OCI-LY1 (cell line): ENCODE measurements around the gene PARD3B.

Experiments
- H2AFZ ChIP-seq: fragments of 200-600 bp; sonication (generic), shearing (Covaris generic); 2 replicates; pipeline ENCODE4 v1.6.0; 2014; ENCODE audit warnings: antibody characterized with exemption, mild to moderate bottlenecking, low read length
- H3F3A ChIP-seq: fragments of 200-600 bp; sonication (generic), shearing (Covaris generic); 2 replicates; pipeline ENCODE4 v1.6.0; 2014; ENCODE audit warnings: mild to moderate bottlenecking, antibody characterized with exemption, low read length, moderate library complexity; ENCODE audit not compliant: insufficient read depth
- H3K27ac ChIP-seq: fragments of 200-600 bp; sonication (generic); 2 replicates; pipeline ENCODE4 v1.5.1; 2014; ENCODE audit warnings: low read length, mixed run types, mild to moderate bottlenecking, low read depth; ENCODE audit not compliant: poor library complexity, severe bottlenecking
- H3K27me3 ChIP-seq: fragments of 200-600 bp; sonication (generic); 2 replicates; pipeline ENCODE4 v1.6.0; 2014; ENCODE audit warnings: antibody characterized with exemption, mild to moderate bottlenecking, low read length, moderate library complexity; ENCODE audit not compliant: insufficient read depth
- H3K36me3 ChIP-seq: fragments of 200-600 bp; sonication (generic); 2 replicates; pipeline ENCODE4 v1.6.1; 2014; ENCODE audit warnings: mild to moderate bottlenecking, antibody characterized with exemption, low read length, moderate library complexity, mixed read lengths; ENCODE audit not compliant: insufficient read depth
- H3K4me1 ChIP-seq: fragments of 200-600 bp; sonication (generic); 2 replicates; pipeline ENCODE4 v1.5.1; 2014; ENCODE audit warnings: mild to moderate bottlenecking, low read length, moderate library complexity; ENCODE audit not compliant: insufficient read depth, severe bottlenecking
- H3K4me2 ChIP-seq: fragments of 200-600 bp; sonication (generic), shearing (Covaris generic); 2 replicates; pipeline ENCODE4 v1.6.1; 2014; ENCODE audit warnings: low read length
- H3K4me3 ChIP-seq: fragments of 200-600 bp; sonication (generic); 2 replicates; pipeline ENCODE4 v1.5.1; 2014; ENCODE audit warnings: low read length, low read depth, mild to moderate bottlenecking, mixed read lengths; ENCODE audit not compliant: poor library complexity, severe bottlenecking
- H3K79me2 ChIP-seq: fragments of 200-600 bp; shearing (Covaris generic); 2 replicates; pipeline ENCODE4 v1.6.1; 2016; ENCODE audit warnings: mixed run types, low read length, mixed read lengths; ENCODE audit not compliant: insufficient read depth
- H3K9ac ChIP-seq: fragments of 200-600 bp; sonication (generic), shearing (Covaris generic); 2 replicates; pipeline ENCODE4 v1.6.1; 2014; ENCODE audit warnings: mild to moderate bottlenecking, low read length, mixed read lengths
- H3K9me2 ChIP-seq: fragments of 200-600 bp; sonication (generic), shearing (Covaris generic); 2 replicates; pipeline ENCODE4 v1.6.1; 2014; ENCODE audit warnings: low read depth, mild to moderate bottlenecking, low read length, mixed read lengths
- H3K9me3 ChIP-seq: fragments of 200-600 bp; shearing (Covaris generic); 2 replicates; pipeline ENCODE4 v1.6.1; 2014; ENCODE audit warnings: low read length, mixed read lengths
- H4K20me1 ChIP-seq: fragments of 200-600 bp; sonication (generic), shearing (Covaris generic); 2 replicates; pipeline ENCODE4 v1.6.0; 2016; ENCODE audit warnings: mild to moderate bottlenecking, low read length; ENCODE audit not compliant: insufficient read depth
- CTCF ChIP-seq: fragments of 200-600 bp; sonication (generic), shearing (Covaris generic); IDR thresholded peaks from 2 replicates; pipeline ENCODE4 v1.5.1; 2017; ENCODE audit warnings: mild to moderate bottlenecking, antibody characterized with exemption, low read length, moderate library complexity, mixed read lengths
- EZH2 ChIP-seq: fragments of 200-600 bp; sonication (generic), shearing (Covaris generic); IDR thresholded peaks from 2 replicates; pipeline ENCODE4 v1.8.0; 2017; ENCODE audit warnings: borderline replicate concordance, mixed run types, mild to moderate bottlenecking, antibody characterized with exemption, low read length, moderate library complexity, mixed read lengths

Gene PARD3B

GRCh38 chr2:205002390-205002789 is 457.1 kb downstream of the PARD3B start:
- H4K20me1 ChIP-seq = no peaks in the 10 kb centered on the region
- H3K9me2 ChIP-seq = no peaks in the 10 kb centered on the region
- H3K9me3 ChIP-seq = no peaks in the 10 kb centered on the region
- no peaks in the 10 kb centered on the region for H3K79me2 ChIP-seq
- no peaks in the 10 kb centered on the region for H3K4me1 ChIP-seq
- H3K36me3 ChIP-seq = no peaks in the 10 kb centered on the region
- no peak overlapping the region for H3K9ac ChIP-seq
- no peak overlapping the region for H2AFZ ChIP-seq
- no peak overlapping the region for H3K27ac ChIP-seq
- no peaks in the 10 kb centered on the region for H3K27me3 ChIP-seq
- TF ChIP-seq CTCF (no peak), EZH2 (no peak)
- no peak overlapping the region for H3K4me2 ChIP-seq
- H3K4me3 ChIP-seq = no peak overlapping the region
- H3F3A ChIP-seq = no peaks in the 10 kb centered on the region

- H3K27me3 ChIP-seq = no peaks in the 10 kb centered on the region
- no peaks in the 10 kb centered on the region for H4K20me1 ChIP-seq
- H3K4me1 ChIP-seq = no peaks in the 10 kb centered on the region
- no peak overlapping the region for H3K4me3 ChIP-seq
- no peak overlapping the region for H2AFZ ChIP-seq
- TF ChIP-seq EZH2 (no peak), CTCF (no peak)
- no peak overlapping the region for H3K4me2 ChIP-seq
- H3K79me2 ChIP-seq = no peaks in the 10 kb centered on the region
- no peaks in the 10 kb centered on the region for H3K9me3 ChIP-seq
- H3K27ac ChIP-seq = no peak overlapping the region
- no peaks in the 10 kb centered on the region for H3F3A ChIP-seq
- no peaks in the 10 kb centered on the region for H3K9me2 ChIP-seq
- H3K9ac ChIP-seq = no peak overlapping the region
- H3K36me3 ChIP-seq = no peaks in the 10 kb centered on the region
Measured at GRCh38 chr2:205003288-205003687, 458.0 kb downstream of the PARD3B start.

GRCh38 chr2:205010196-205010595 is 464.9 kb downstream of the PARD3B start:
- Histone ChIP-seq H3K27me3 (no peaks in the 10 kb centered on the region), H3K4me3 (no peak overlapping the region), H3K9ac (no peak overlapping the region), H3K27ac (no peak overlapping the region), H3K79me2 (no peaks in the 10 kb centered on the region), H4K20me1 (no peaks in the 10 kb centered on the region), H3K9me3 (no peaks in the 10 kb centered on the region), H2AFZ (no peak overlapping the region), H3K9me2 (no peaks in the 10 kb centered on the region), H3K36me3 (no peaks in the 10 kb centered on the region), H3K4me1 (no peaks in the 10 kb centered on the region), H3F3A (no peaks in the 10 kb centered on the region), H3K4me2 (no peak overlapping the region)
- no peak for TF ChIP-seq CTCF
- no peak for TF ChIP-seq EZH2
